Muscle of leg (tissue), 11 donors: ENCODE results near the gene PRKCE. TPM values are rescaled to one million over a fixed set of nuclear protein-coding genes. Genes with fewer than 3 reads are reported as not detected.
A peak's percentile ranks its signal among the peaks of the same experiment; 100 is the strongest.

Source experiments
- DNase-seq: peaks from one replicate; pipeline ENCODE4 v3.0.0; 2013
- H3K27ac ChIP-seq: one replicate; pipeline ENCODE4 v1.5.1; 2013; ENCODE audit warnings: mild to moderate bottlenecking, low read length, control low read depth
- H3K27me3 ChIP-seq: one replicate; pipeline ENCODE4 v1.6.1; 2013; ENCODE audit warnings: low read length; ENCODE audit not compliant: control insufficient read depth, insufficient read depth
- H3K36me3 ChIP-seq: one replicate; pipeline ENCODE4 v1.6.1; 2013; ENCODE audit warnings: low read length; ENCODE audit not compliant: control insufficient read depth, insufficient read depth
- H3K4me1 ChIP-seq: one replicate; pipeline ENCODE4 v1.6.1; 2013; ENCODE audit warnings: low read length; ENCODE audit not compliant: control insufficient read depth, insufficient read depth
- H3K4me3 ChIP-seq: one replicate; pipeline ENCODE4 v1.5.1; 2013; ENCODE audit warnings: low read length, control low read depth
- H3K9me3 ChIP-seq: replicated peaks from 2 replicates; pipeline ENCODE4 v1.6.1; 2013; ENCODE audit warnings: low read depth, low read length; ENCODE audit not compliant: control insufficient read depth
- WGBS: methylation state at CpG from one replicate; pipeline ENCODE4 v1.1.5; 2013; ENCODE audit warnings: missing lambda C conversion rate; ENCODE audit not compliant: insufficient coverage; 5-methylcytosine and 5-hydroxymethylcytosine counted together
- polyA plus RNA-seq, 8 donors: library from polyadenylated mRNA; unstranded; fragments of 120-200 nt; gene quantifications; one replicate each; pipeline versions ENCODE4 v1.2.1 to v1.2.3, GENCODE V29; 2013; ENCODE audit warnings: inconsistent platforms in 1 of 8, low replicate concordance in 1 of 8; ENCODE audit not compliant: insufficient read length in 8 of 8, insufficient read depth in 1 of 8
- total RNA-seq: library from RNA; stranded (reverse); fragments of 120-200 nt; gene quantifications from one replicate; pipeline ENCODE4 v1.2.4, GENCODE V29; 2013

Gene PRKCE
- total and polyA plus RNA-seq, 9 donors = 3.5 to 8.6 (median 6.3) TPM

DNA sequence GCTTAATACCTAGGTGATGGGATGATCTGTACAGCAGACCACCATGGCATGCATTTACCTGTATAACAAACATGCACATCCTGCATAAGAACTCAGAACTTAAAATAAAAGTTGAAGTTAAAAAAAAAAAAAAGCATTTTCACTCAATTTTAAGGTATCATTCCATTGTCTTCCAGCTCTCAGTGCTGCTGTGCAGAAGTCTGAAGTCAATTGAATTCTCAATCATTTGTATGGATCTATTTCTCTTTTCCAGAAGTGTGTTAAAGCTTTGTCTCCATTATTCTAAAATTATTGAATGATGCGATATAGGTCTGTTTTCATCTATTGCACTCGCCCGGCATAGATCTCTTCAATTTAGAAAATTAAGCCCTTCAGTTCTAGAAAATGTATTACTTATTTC, 443.2 kb downstream of the PRKCE start:
- Histone ChIP-seq H3K27me3 (no peaks in the 10 kb centered on the region), H3K9me3 (peaks cover 4% of the 10 kb centered on the region), H3K36me3 (peaks cover 4% of the 10 kb centered on the region), H3K27ac (no peak overlapping the region), H3K4me3 (no peak overlapping the region), H3K4me1 (peaks cover 5% of the 10 kb centered on the region)
- WGBS = no CpG with 5 or more reads among the region's 3 CpGs
- DNase-seq = no peak

DNA sequence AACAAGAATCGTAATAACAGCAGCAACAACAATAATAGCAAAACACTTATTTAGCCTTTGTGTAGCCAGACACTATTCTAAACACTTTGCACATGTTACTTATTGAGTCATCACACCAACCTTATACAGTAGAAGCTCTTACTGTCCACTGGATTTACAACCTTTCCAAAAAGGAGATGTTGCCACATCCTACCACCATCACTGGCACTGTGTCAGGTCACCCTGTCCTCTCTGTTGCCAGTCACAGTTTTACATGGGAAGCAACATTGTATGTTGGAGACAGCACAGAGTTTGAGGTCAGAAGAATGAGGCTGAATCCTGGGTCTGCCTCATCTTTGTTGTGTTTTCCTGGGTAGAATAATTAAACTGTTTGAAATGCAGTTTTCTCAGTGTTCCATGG, 444.4 kb downstream of the PRKCE start:
- WGBS = 100% methylated on average over 1 of the region's 1 CpG
- no peaks in the 10 kb centered on the region for H3K27me3 ChIP-seq
- peaks cover 4% of the 10 kb centered on the region for H3K36me3 ChIP-seq
- peaks cover 5% of the 10 kb centered on the region for H3K4me1 ChIP-seq
- H3K4me3 ChIP-seq = no peak overlapping the region
- H3K9me3 ChIP-seq = peaks cover 4% of the 10 kb centered on the region
- DNase-seq = no peak
- no peak overlapping the region for H3K27ac ChIP-seq

DNA sequence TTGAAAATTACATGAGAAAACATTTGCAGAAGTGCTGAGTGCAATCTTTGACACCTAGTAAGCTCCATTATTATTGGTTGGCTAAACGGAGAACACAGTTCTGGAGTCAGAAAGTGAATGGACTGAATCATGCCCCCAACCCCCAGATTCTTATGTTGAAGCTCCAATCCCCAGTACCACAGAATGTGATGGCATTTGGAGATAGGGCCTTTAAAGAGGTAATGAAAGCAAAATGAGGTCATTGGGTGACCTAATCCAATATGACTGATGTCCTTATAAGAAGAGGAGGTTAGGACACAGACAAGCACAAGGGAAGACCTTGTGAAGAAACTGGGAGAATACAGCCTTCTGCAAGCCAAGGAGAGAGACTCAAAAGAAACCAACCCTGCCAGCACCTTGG, 444.8 kb downstream of the PRKCE start:
- no CpG with 5 or more reads among the region's 1 CpG for WGBS
- DNase-seq = no peak

DNA sequence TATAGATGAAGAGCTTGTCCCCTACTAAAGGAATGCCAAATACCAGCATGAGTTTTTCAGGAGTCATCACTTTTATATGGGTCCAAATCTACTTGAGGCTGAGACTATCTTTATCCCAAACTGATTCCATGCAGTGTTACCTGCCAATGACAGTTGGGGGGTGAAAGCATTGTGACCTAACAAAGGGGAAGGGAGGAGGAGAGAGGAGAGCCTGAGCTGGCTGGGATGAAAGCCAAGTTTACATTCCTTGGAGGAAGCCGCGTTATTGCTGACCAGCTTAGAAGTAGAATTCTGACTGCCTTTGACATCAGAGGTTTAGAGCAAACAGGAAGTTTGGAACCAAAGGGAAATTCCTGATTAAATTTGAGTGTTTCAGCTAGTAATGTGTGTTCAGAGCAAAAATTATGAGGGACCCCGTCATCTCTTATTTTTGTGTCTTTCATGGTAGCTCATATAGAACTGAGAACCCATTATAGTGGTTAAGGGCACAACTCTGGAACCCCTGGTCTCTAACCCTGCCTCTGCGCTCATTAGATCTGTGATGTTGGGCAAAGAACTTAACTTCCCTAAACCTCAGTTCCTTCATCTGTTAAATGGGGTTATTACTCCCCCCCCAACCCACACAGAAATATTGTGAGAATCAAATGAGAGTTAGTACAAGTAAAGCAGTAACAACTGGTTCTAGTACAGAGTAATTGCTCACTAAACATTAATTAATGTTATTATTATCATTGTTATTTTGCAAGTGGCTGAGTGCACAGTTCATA, 446.4 kb downstream of the PRKCE start:
- peak overlapping the region; percentile 62 for H3K27ac ChIP-seq
- peaks cover 4% of the 10 kb centered on the region for H3K9me3 ChIP-seq
- no peaks in the 10 kb centered on the region for H3K27me3 ChIP-seq
- peak; percentile 97 for DNase-seq
- H3K36me3 ChIP-seq = peaks cover 4% of the 10 kb centered on the region
- H3K4me1 ChIP-seq = peaks cover 5% of the 10 kb centered on the region
- WGBS = 0% methylated on average over 2 of the region's 4 CpGs
- no peak overlapping the region for H3K4me3 ChIP-seq

More for the DNA sequence above, 444.8 kb downstream of the PRKCE start:
- no peak overlapping the region for H3K4me3 ChIP-seq
- no peaks in the 10 kb centered on the region for H3K27me3 ChIP-seq
- peaks cover 4% of the 10 kb centered on the region for H3K9me3 ChIP-seq
- peaks cover 4% of the 10 kb centered on the region for H3K36me3 ChIP-seq
- H3K27ac ChIP-seq = no peak overlapping the region
- peaks cover 5% of the 10 kb centered on the region for H3K4me1 ChIP-seq

DNA sequence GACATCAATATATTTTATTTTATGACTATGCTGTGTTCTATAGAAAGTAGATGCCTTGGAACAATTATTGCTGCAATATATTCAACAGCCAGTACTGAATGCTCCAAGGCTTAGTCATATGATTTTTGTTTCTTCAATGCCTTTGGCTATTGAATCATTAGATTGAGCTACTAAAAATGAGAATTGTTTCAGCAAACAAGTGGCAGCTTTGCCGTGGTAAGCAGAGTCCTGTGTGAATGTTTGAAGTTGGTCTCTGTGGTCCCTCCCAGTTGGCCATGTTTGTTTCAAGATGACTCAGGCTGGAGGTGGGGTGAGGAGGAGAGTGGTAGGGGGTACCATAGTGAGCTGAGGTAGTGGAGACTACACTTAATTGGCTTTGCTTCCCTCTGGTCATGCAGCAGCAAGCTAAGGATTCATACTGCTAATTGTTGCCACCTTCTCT, 447.2 kb downstream of the PRKCE start:
- H3K27me3 ChIP-seq = no peaks in the 10 kb centered on the region
- H3K4me3 ChIP-seq = no peak overlapping the region
- peaks cover 5% of the 10 kb centered on the region for H3K4me1 ChIP-seq
- DNase-seq = no peak
- WGBS = 100% methylated on average over 1 of the region's 1 CpG
- H3K9me3 ChIP-seq = peaks cover 8% of the 10 kb centered on the region
- peak overlapping the region; percentile 62 for H3K27ac ChIP-seq
- peaks cover 4% of the 10 kb centered on the region for H3K36me3 ChIP-seq

DNA sequence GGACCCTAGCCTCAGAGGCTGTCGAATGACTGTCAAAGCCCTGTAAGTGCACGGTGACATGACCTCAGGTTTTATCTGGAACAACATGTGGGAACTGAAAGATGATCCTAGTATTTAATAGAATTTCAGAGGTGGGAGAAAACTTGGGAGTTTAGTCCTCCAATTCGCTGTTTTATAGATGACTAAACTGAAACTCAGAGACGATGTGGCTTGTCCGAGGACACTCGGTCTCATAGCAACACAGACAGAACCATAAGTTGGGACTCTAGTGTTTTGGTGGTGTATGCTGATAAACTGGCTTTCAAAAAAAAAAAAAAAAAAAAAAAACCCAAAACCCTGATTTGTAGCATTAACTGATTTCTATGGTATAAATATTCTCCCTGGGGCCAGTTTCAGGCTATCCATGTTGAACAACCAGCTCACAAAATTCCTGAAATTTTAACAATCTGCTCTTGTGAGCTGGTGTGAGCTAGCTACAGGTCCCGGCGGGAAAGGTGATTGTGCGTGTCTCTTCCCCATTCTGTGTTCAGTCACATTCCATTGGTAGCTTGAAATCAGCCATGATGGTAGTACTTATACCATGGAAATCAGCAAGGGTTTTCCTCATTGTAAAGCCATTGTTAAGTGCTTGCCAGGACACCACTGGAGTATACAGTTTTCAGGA, 450.2 kb downstream of the PRKCE start:
- H3K36me3 ChIP-seq = no peaks in the 10 kb centered on the region
- no peak for DNase-seq
- peaks cover 5% of the 10 kb centered on the region for H3K4me1 ChIP-seq
- WGBS = 80% methylated on average over 7 of the region's 9 CpGs
- H3K27ac ChIP-seq = no peak overlapping the region
- no peaks in the 10 kb centered on the region for H3K27me3 ChIP-seq
- peaks cover 14% of the 10 kb centered on the region for H3K9me3 ChIP-seq
- H3K4me3 ChIP-seq = no peak overlapping the region

DNA sequence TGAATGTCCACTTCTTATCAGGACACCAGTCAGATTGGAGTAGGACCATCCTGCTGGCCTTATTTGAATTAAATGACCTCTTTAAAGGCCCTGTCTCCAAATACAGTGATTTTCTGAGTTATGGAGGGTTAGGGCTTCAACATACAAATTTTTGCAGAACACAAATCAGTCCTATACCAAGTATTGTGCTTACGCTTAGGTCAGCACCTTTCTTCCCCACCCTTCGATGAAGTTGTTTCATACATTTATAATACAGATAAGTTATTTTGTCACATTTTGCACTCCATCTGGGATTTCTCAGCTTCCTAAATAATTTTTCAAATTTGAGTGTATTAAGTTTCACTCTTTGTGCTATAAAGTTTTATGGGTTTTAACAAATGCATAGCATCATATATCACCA, 455.2 kb downstream of the PRKCE start:
- no CpG with 5 or more reads among the region's 2 CpGs for WGBS
- Histone ChIP-seq H3K4me3 (no peak overlapping the region), H3K27ac (no peak overlapping the region), H3K36me3 (no peaks in the 10 kb centered on the region), H3K4me1 (no peaks in the 10 kb centered on the region), H3K9me3 (peaks cover 14% of the 10 kb centered on the region), H3K27me3 (no peaks in the 10 kb centered on the region)
- no peak for DNase-seq

DNA sequence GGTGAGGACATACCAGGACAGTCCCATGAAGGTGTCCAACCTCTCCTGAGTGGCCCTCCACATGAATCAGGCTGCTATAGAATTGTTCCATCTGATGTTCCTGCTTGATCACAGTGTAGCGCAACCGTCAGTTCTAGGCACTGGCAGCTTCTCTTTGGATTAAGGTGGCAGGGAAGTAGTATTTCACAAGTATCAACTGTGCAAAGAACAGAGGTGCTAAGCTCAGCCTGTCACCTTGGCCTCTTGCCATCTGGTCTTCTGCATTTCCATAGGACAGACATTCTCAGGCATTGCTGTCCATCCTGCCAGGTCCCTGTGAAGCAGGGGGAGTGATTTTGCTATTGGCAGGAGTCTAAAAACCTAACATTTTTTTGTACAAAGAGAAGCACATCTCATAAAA, 463.5 kb downstream of the PRKCE start:
- DNase-seq = peak; percentile 67
- Histone ChIP-seq H3K27ac (no peak overlapping the region), H3K27me3 (no peaks in the 10 kb centered on the region), H3K4me3 (no peak overlapping the region), H3K36me3 (no peaks in the 10 kb centered on the region), H3K9me3 (no peaks in the 10 kb centered on the region), H3K4me1 (peaks cover 12% of the 10 kb centered on the region)
- 64% methylated on average over 2 of the region's 2 CpGs for WGBS

DNA sequence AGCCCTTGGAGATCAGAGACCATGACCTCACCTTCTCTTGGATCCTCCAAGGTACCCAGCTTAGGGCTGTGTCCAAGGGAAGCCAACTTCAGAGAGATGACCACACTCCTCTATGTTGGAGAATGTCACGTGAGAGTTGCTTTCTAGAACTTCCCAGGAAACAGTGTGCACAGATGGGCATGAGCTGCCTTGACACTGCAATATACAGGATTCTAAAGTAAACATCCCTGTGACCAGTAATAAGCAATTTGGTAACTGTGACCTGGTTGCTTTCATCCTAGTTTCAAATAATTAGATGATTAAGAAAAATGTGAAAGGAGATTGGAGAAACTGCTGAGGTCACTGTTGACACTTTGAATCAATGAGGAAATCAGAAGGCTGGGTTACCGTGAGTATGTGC, 464.7 kb downstream of the PRKCE start:
- no peak overlapping the region for H3K27ac ChIP-seq
- peaks cover 12% of the 10 kb centered on the region for H3K4me1 ChIP-seq
- H3K4me3 ChIP-seq = no peak overlapping the region
- no peaks in the 10 kb centered on the region for H3K27me3 ChIP-seq
- H3K9me3 ChIP-seq = no peaks in the 10 kb centered on the region
- H3K36me3 ChIP-seq = no peaks in the 10 kb centered on the region
- DNase-seq = no peak
- 80% methylated on average over 1 of the region's 2 CpGs for WGBS

DNA sequence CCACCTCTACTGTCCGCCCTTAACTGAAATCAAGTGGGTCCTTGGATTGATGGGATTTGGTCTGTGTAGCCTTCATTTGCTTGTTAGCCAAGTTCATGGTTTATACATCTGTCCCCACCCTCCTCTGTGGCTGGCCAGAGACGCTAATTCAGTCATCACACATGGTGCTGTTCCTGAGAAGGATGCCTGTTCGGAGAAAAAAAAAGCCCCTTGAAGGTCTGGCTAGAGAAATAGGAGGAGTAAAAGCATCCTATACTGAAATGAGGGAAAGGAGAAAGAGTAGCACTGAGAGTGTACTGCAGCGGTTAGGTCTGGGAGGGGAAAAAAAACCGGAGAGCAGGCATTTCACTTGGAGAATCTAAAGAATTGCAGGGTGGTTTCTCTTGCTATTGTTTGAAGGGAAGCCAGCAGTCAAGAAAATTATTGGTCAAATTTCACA, 465.1 kb downstream of the PRKCE start:
- H3K36me3 ChIP-seq = no peaks in the 10 kb centered on the region
- H3K9me3 ChIP-seq = no peaks in the 10 kb centered on the region
- 47% methylated on average over 3 of the region's 5 CpGs for WGBS
- peak; percentile 21 for DNase-seq
- no peaks in the 10 kb centered on the region for H3K27me3 ChIP-seq
- no peak overlapping the region for H3K4me3 ChIP-seq
- H3K27ac ChIP-seq = no peak overlapping the region
- peaks cover 12% of the 10 kb centered on the region for H3K4me1 ChIP-seq
